Hippocampal formation (tissue), 2 donors: ENCODE measurements around the gene IGSF1.
A peak's percentile ranks its signal among the peaks of the same experiment; 100 is the strongest.

Experiments used
- DNase-seq, 2 donors: peaks; one replicate each; lab custom pipeline; 2025; lab: John Stamatoyannopoulos, UW

The IGSF1 gene

GRCh38 chrX:131288738-131289511 lies at the start of gene IGSF1:
IGSF1 (minus strand) TSS chrX:131289306; CDS start chrX:131286674, 2,632 bp downstream.
- peak; percentile 22 to 68 for DNase-seq

- no peak for DNase-seq
Measured at GRCh38 chrX:131332331-131332730, 43.2 kb upstream of the IGSF1 start.

- DNase-seq, result no peak
Measured at GRCh38 chrX:131331152-131331551, 42.0 kb upstream of the IGSF1 start.

- no peak for DNase-seq
Measured at GRCh38 chrX:131330735-131331134, 41.6 kb upstream of the IGSF1 start.

- DNase-seq, result no peak
Measured at GRCh38 chrX:131322651-131323050, 33.5 kb upstream of the IGSF1 start.

- no peak for DNase-seq
Measured at GRCh38 chrX:131317326-131317725, 28.2 kb upstream of the IGSF1 start.

- no peak for DNase-seq
Measured at GRCh38 chrX:131316260-131316659, 27.2 kb upstream of the IGSF1 start.

GRCh38 chrX:131308980-131309379 lies 19.9 kb upstream of the IGSF1 start:
- DNase-seq, result no peak

- no peak for DNase-seq
Measured at GRCh38 chrX:131306601-131307000, 17.5 kb upstream of the IGSF1 start.

GRCh38 chrX:131305926-131306325 lies 16.8 kb upstream of the IGSF1 start:
- DNase-seq, result no peak

GRCh38 chrX:131302701-131303100 lies 13.6 kb upstream of the IGSF1 start:
- DNase-seq, result no peak

- no peak for DNase-seq
Measured at GRCh38 chrX:131301155-131301554, 12.0 kb upstream of the IGSF1 start.

GRCh38 chrX:131298846-131299245 lies 9.7 kb upstream of the IGSF1 start:
- no peak for DNase-seq

- no peak for DNase-seq
Measured at GRCh38 chrX:131298036-131298435, 8.9 kb upstream of the IGSF1 start.

GRCh38 chrX:131289527-131289926 lies 421 bp upstream of the IGSF1 start:
- DNase-seq, result no peak

- no peak for DNase-seq
Measured at GRCh38 chrX:131288188-131288587, 918 bp downstream of the IGSF1 start.

GRCh38 chrX:131287560-131288179 lies 1.4 kb downstream of the IGSF1 start:
- DNase-seq, result no peak

GRCh38 chrX:131279617-131280016 lies 9.5 kb downstream of the IGSF1 start:
- no peak for DNase-seq

GRCh38 chrX:131279197-131279596 lies 9.9 kb downstream of the IGSF1 start:
- DNase-seq, result no peak

GRCh38 chrX:131277543-131278136 lies 11.5 kb downstream of the IGSF1 start:
- no peak for DNase-seq

GRCh38 chrX:131273011-131273410 lies 16.1 kb downstream of the IGSF1 start:
- DNase-seq, result no peak

GRCh38 chrX:131271826-131272225 lies 17.3 kb downstream of the IGSF1 start:
- DNase-seq, result no peak

- DNase-seq, result no peak
Measured at GRCh38 chrX:131271274-131271673, 17.8 kb downstream of the IGSF1 start.
